Measurements from ENCODE around the gene RPS6KB2. TPM values are rescaled to one million over a fixed set of nuclear protein-coding genes. Genes with fewer than 3 reads are reported as not detected.
"Not testable (repeated sequence)": the region's sequence is repeated elsewhere in the genome, so short reads cannot be mapped to it uniquely, and the experiment has no call there.

The RPS6KB2 gene
- total RNA-seq, 1 donor, result 63.0 TPM

- DNase-seq (ENCODE audit: low read depth in 2 of 3, low spot score in 2 of 3), result peak; percentile 75 to 92 (median 89)
Observed at GRCh38 chr11:67464411-67465188, 36.3 kb downstream of the RPS6KB2 start.

DNA sequence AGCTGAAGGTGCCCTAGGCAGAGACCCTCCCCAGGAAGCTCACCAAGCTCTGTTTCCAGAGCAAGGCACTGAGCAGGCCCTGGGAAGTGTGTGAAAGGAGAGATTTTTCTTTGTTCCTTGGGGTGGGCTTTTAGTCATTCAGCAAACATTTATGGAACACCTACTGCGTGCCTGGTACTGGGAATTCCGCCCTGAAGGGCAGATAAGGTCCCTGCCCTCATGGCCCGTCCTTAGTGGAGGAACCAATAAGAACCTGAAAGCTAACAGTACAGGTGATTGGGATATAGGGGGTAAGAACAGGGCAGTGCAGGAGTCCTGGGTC is 36.9 kb downstream of the RPS6KB2 start:
- no peak for DNase-seq (ENCODE audit: low read depth in 2 of 3, low spot score in 2 of 3)

DNA sequence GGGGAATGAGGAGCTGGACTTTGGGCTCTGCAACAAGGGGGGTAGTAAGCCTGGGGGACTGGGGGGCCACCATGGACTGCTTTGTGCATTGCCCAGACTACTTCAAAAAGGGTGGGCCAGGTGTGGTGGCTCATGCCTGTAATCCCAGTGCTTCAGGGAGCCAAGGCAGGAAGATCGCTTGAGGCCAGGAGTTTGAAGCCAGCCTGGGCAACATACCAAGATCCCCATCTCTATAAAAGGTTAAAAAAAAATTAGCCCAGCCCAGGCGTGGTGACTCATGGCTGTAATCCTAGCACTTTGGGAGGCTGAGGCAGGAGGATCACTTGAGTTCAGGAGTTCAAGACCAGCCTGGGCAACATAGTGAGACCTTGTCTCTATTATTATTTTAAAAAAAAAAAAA is 37.2 kb downstream of the RPS6KB2 start:
- DNase-seq (ENCODE audit: low read depth in 2 of 3, low spot score in 2 of 3), result not testable (repeated sequence)

DNA sequence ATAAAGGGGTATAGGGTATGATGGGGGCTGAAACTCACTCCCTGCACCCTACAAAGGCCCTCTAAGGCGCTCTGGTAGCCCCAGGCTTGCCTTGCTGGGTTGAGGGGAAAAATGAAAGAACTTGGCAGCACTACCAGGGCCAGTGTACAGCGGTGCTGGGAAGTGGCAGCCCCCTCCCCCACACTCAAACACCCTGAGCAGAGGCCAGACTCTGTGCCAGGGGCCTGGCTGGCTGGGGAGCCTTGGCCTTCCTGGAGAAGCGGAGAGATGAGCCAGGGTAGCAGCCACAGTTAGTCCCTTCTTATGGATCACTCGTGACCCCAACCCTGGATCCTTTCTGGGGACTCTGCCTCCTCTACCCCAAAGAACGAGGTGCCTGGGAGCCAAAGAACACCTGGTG is 38.1 kb downstream of the RPS6KB2 start:
- no peak for DNase-seq (ENCODE audit: low read depth in 2 of 3, low spot score in 2 of 3)

DNA sequence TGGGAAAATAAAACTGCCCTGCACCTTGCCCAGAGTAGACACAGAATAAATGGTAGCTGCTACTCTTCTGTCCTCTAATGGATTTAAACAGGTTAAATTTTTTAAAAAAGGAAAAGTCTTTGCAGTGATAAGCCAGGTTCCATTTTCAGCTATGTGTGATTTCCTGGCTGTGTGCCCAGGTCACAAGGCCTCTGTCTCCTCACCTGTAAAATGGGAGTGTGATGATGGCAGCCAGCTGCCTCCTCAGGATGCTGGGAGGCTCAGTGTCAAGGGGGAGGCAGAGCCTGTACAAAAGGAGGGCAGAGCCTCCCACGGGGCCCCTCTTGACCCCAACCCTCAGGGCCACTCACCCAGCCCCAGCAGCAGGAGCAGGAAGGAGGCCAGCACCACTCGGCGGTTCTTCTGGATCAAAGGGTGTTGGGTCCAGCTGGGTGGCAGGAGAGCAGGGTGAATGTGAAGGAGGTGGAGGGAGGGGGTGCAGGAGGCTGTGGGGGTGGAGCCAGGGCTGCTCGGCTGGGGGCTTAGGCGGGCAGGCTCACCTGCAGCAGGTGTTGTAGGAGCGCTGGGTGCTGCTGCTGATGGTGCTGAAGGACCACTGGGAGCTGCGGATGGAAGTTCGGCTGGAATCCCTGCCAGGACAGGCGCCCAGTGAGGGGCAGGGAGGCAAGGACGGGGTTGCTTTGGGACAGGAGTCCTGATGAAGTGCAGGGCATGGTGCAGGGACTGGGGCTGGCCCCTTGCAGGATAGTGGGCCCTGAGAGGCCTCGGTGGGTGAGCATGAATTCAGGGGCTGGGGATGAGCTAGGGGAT is 38.9 kb downstream of the RPS6KB2 start:
- DNase-seq (ENCODE audit: low read depth in 2 of 3, low spot score in 2 of 3), result no peak

- no peak for DNase-seq (ENCODE audit: low read depth in 2 of 3, low spot score in 2 of 3)
Observed at GRCh38 chr11:67468056-67468455, 39.8 kb downstream of the RPS6KB2 start.

- DNase-seq (ENCODE audit: low read depth in 2 of 3, low spot score in 2 of 3), result no peak
Observed at GRCh38 chr11:67468456-67468758, 40.1 kb downstream of the RPS6KB2 start.

GRCh38 chr11:67468759-67469507 is 40.6 kb downstream of the RPS6KB2 start, which contains the start of gene TMEM134:
Gene TMEM134 (minus strand): TSS chr11:67469251. CDS start chr11:67469192, 59 bp downstream.
- DNase-seq (ENCODE audit: low read depth in 2 of 3, low spot score in 2 of 3), result peak; percentile 84 to 93 (median 92)

GRCh38 chr11:67469508-67469811 is 41.2 kb downstream of the RPS6KB2 start:
- no peak for DNase-seq (ENCODE audit: low read depth in 2 of 3, low spot score in 2 of 3)

DNA sequence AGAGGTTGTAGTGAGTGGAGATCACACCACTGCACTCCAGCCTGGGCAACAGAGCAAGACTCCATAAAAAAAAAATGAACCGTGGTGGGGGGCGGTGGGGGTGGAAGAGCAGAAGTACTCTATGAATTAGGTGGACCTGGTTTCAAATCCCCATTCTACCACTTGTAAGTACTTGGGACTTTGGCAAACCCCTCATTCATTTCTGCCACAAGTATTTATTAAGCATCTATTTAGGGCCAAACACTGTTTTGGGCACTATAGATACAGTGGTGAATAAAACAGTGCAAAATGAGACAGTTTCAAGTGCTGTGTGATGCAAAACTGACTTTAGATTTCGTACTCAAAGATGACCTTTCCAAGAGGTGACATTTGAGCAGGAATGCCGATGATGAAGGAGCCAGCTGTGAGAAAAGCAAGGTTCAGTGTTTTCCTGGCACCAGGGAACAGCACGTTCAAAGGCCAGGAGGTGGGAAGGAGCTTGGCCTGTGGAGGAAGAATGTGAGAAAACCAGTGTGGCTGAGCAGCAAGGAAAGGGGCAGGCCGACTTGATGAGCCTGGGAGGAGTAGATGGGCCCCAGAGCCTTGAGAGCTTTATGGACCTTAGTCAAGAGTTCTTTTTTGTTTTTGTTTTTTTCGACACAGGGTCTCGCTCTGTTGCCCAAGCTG is 42.2 kb downstream of the RPS6KB2 start:
- no peak for DNase-seq (ENCODE audit: low read depth in 2 of 3, low spot score in 2 of 3)

- no peak for DNase-seq (ENCODE audit: low read depth in 2 of 3, low spot score in 2 of 3)
Observed at GRCh38 chr11:67472882-67473281, 44.6 kb downstream of the RPS6KB2 start.

DNA sequence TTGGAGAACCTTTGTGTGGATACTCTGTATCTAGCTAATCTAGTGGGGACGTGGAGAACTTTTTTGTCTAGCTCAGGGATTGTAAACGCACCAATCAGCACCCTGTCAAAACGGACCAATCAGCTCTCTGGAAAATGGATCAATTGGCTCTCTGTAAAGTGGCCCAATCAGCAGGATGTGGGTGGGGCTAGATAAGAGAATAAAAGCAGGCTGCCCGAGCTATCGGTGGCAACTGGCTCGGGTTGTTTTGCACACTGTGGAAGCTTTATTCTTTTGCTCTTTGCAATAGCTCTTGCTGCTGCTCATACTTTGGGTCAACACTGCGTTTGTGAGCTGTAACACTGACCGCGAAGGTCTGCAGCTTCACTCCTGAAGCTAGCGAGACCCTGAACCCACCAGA is 48.4 kb downstream of the RPS6KB2 start:
- DNase-seq (ENCODE audit: low read depth in 2 of 3, low spot score in 2 of 3), result not testable (repeated sequence)

DNA sequence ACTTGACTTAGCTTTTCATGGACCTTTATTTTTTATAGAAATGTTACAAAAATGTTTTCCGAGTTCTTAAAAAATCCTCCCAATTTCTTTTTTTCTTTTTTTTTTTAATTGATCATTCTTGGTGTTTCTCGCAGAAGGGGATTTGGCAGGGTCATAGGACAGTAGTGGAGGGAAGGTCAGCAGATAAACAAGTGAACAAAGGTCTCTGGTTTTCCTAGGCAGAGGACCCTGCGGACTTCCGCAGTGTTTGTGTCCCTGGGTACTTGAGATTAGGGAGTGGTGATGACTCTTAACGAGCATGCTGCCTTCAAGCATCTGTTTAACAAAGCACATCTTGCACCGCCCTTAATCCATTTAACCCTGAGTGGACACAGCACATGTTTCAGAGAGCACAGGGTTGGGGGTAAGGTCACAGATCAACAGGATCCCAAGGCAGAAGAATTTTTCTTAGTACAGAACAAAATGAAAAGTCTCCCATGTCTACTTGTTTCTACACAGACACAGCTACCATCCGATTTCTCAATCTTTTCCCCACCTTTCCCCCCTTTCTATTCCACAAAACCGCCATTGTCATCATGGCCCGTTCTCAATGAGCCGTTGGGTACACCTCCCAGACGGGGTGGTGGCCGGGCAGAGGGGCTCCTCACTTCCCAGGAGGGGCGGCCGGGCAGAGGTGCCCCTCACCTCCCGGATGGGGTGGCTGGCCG is 49.2 kb downstream of the RPS6KB2 start:
- DNase-seq (ENCODE audit: low read depth in 2 of 3, low spot score in 2 of 3), result not testable (repeated sequence)

DNA sequence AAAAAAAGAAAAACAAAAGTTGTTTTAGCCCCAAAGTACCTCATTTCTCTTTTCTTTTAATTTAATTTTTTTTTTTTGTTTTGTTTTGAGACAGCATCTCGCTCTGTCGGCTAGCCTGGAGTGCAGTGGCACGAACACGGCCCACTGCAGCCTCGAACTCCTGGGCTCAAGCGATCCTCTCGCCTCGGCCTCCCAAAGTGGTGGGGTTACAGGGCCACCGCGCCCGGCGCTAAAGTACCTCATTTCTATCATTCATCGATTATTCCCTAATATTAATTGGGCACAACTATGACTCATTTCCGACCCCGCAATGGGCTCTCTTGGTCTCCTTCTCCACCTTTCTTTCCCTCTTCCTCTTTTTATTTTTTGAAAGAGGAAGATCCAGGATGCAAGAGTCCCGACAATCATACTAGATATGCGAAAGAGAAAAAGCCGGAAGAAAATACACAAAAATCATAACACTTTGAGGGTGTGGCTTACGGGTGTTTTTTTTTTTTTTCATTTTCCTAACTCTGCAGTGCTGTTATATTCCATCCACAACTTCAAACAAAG is 54.1 kb downstream of the RPS6KB2 start:
- no peak for DNase-seq (ENCODE audit: low read depth in 2 of 3, low spot score in 2 of 3)

DNA sequence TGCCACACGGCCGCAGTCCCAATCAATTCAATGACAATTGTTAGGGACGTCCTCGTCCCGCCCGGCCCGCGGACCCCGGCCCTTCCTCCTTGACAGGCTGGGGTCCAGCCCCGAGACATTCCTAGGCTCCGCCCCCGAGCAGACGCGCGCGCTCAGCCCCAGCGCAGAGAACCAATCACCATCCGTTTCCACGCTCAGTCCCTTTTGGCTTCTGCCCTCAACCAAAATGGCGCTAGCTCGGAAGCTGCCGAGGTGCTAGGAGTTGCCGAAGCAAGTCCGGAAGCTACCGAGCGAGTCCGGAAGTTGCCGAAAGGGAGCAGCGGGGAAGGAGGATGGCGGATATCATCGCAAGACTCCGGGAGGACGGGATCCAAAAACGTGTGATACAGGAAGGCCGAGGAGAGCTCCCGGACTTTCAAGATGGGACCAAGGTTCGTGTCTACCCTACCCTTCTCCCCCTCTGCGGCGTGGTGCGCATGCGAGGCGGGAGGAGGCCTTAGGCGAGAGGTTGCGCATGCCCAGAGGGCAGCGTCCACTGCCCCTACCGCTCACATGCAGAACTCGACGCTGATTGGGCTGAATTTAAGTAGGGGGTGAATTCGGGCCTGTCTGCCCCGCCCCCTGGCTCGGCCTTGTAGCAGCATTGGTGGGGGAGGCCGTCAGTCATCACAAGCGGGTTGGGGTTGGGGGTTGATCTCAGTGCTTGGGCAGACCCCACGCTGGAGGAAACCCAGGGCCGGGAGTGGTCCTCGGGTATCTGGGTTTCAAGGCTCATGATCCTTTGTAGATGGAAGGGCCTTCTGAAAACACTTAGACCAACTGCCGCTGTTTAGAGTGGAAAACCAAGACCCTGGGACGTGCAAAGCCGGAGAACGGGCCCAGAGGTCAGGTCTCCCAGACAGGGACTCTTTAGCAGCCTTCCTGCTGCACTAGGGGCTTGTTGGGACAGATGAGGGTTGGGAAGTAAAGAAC is 54.8 kb downstream of the RPS6KB2 start, which contains the start of gene AIP:
Gene AIP (plus strand): TSS at position 200 of the 972 bp plus-strand sequence. CDS start 133 bp downstream, at position 333.
- DNase-seq (ENCODE audit: low read depth in 2 of 3, low spot score in 2 of 3), result peak; percentile 92 to 99 (median 98)

DNA sequence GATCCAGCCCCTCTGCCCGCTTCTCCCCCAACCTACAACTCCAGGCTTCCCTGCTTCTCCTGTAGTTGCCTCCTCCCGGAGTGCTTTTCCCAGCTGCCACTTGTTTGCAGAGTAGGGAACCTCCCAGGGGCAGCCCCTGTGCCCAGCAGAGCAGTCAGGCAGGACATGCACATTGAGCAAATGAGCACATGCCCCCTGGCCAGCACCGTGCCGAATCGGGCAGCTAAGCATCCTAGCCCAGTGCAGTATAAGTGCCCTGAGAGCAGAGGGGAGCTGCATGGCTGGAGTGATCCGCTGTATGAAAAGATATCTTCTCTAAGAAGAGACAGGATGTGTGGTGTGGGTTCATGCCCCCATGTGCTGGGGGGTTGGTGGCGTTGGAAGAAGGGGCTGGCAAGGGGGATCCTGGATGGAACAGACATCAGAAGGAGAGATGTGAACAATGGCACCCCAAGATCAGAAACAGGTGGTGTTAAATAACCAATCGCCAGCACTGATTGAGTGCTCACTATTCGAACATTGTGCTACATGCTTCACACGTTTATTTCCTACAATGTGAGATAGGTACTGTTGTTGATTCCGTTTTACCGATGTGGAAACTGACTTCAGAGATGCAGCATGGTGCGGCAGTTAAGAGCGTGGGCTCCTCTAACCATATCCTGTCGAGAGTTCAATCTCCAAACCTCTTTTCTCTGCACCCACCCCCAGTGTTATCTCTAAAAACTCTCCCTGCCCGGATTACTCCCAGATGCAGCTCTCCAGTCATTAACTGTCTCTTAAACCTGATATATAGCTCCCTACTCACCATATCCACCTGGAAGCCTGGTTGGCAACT is 55.8 kb downstream of the RPS6KB2 start:
- no peak for DNase-seq (ENCODE audit: low read depth in 2 of 3, low spot score in 2 of 3)

DNA sequence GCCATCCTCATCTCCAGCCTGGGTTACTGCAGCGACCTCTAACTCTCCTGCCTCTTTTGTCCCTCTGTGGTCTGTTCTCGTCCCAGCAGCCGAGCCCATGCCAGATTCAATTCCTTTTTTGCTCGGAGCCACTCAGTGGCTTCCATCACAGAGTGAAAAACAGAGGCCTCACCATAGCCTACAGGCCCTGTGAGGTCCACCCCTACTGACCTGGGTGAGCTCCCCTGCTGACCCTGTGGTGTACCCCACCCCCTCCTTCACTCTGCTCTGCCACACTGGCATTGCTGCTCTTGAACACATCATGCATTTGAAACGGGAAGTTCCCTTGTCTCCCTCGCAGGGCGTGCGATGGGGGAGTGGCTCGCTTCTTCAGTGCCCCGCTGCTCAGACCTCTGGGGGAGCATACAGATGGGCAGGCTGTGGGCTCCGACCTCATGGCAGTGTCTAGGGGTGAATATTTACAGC is 56.6 kb downstream of the RPS6KB2 start:
- DNase-seq (ENCODE audit: low read depth in 2 of 3, low spot score in 2 of 3), result peak in 2 of 3 donors; percentile 59 to 70
